GM12872 (cell line): ENCODE results near the gene STXBP6.

Experiments
- TF ChIP-seq, protein P1 (sequence below): IDR thresholded peaks from 3 replicates; pipeline ENCODE4 v1.5.1; 2011; ENCODE audit warnings: low read depth, mild to moderate bottlenecking, low read length, moderate library complexity; ENCODE audit not compliant: insufficient read depth

Gene STXBP6

GRCh38 chr14:24895622-24896021 is 154.3 kb downstream of the STXBP6 start:
- TF ChIP-seq, protein P1, sequence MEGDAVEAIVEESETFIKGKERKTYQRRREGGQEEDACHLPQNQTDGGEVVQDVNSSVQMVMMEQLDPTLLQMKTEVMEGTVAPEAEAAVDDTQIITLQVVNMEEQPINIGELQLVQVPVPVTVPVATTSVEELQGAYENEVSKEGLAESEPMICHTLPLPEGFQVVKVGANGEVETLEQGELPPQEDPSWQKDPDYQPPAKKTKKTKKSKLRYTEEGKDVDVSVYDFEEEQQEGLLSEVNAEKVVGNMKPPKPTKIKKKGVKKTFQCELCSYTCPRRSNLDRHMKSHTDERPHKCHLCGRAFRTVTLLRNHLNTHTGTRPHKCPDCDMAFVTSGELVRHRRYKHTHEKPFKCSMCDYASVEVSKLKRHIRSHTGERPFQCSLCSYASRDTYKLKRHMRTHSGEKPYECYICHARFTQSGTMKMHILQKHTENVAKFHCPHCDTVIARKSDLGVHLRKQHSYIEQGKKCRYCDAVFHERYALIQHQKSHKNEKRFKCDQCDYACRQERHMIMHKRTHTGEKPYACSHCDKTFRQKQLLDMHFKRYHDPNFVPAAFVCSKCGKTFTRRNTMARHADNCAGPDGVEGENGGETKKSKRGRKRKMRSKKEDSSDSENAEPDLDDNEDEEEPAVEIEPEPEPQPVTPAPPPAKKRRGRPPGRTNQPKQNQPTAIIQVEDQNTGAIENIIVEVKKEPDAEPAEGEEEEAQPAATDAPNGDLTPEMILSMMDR: no peak

DNA sequence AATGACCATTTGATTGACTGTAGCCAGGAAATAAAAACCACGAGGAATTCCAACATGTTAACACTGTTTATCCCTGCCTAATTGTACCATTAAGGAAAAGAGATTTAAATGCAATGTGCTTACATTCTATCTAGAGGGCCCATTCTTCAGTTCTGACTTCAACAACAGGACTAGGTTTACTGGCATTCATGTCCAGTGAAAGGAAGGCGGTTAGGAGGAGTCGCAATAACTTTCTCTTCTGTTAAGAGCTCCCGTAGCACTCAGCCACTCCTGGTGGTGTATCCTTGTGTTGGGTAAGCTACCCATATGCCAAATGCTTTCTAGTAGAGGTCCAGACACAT is 154.7 kb downstream of the STXBP6 start:
- TF ChIP-seq, protein P1: no peak

DNA sequence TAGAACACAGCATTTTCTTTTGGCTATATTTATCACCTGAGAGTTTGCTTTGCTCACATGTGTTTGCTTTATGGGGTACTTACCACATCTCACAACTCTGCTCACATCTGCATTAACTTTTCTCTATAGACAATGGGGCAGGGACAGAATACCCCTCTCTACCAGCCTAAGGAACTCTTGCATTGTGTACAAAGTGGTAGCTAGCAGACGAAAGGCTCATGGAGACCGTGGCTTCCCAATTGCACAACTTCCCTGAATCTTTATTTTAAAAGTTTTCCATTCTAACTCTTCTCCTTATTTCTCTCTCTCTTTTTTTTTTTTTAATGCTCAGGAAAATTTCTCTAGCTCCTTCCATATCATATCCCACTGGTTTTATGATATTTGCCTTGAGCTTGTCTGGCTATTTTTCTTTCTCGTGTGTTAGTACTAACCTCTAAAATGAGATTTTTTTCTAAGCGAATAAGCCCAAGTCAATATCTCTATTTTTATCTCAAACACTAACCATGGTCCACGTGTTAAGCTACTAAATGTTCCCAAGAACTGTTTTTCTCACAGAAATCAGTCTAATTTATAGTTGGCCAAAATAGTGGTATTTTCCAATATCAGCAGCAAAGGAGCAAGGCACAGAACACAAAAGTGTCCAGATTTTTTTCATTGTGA is 155.2 kb downstream of the STXBP6 start:
- TF ChIP-seq, protein P1: no peak

- TF ChIP-seq, protein P1: no peak
These were observed 157.4 kb downstream of the STXBP6 start for GRCh38 chr14:24892497-24893051.

DNA sequence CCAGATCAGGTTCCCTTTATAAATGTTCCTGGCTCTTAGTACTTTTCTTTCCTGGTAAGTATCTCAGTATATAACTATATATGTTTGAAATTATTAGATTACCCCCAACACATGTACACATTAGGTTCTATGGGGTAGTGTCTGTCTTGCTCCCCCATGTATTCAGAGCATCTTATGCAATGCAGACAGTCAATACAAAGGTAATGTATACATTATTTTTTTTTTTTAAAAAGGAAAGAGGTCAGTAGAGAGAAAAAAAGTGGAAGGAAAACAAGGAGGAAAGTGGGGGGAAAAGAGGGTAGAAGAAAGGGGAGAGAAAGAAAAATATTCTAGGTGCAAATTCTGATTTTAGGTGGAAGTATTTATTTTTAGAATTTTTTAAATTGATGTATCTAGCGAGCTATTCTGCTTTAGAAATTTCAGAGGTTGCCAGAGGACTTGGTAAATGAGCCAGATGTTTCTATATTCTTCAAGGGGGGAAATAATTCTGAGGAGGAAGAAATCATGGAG is 157.9 kb downstream of the STXBP6 start:
- TF ChIP-seq, protein P1: no peak

- TF ChIP-seq, protein P1: no peak
These were observed 159.2 kb downstream of the STXBP6 start for GRCh38 chr14:24890716-24891115.

GRCh38 chr14:24889843-24890242 is 160.1 kb downstream of the STXBP6 start:
- TF ChIP-seq, protein P1: no peak
